Osteoblast (primary cell): ENCODE data around the gene CREB5. TPM values are rescaled to one million over a fixed set of nuclear protein-coding genes. Genes with fewer than 3 reads are reported as not detected.
A peak's percentile ranks its signal among the peaks of the same experiment; 100 is the strongest.

ENCODE experiments used
- DNase-seq: peaks from one replicate; pipeline ENCODE4 v3.0.0; 2011; ENCODE audit warnings: low spot score, mixed read lengths; ENCODE audit not compliant: insufficient read length; ENCODE audit errors: missing footprints
- H2AFZ ChIP-seq: 2 replicates; pipeline ENCODE4 v1.6.0; 2011; ENCODE audit warnings: mild to moderate bottlenecking, low read length
- H3K27ac ChIP-seq: 2 replicates; pipeline ENCODE4 v1.5.1; 2011; ENCODE audit warnings: mild to moderate bottlenecking, low read depth, low read length, moderate library complexity
- H3K27me3 ChIP-seq: 2 replicates; pipeline ENCODE4 v1.6.0; 2012; ENCODE audit warnings: mild to moderate bottlenecking, control low read depth, inconsistent platforms, low read length, moderate library complexity; ENCODE audit not compliant: insufficient read depth
- H3K36me3 ChIP-seq: 2 replicates; pipeline ENCODE4 v1.5.1; 2011; ENCODE audit warnings: mild to moderate bottlenecking, low read length, control low read depth, moderate library complexity; ENCODE audit not compliant: insufficient read depth
- H3K4me1 ChIP-seq: 2 replicates; pipeline ENCODE4 v1.5.1; 2011; ENCODE audit warnings: mild to moderate bottlenecking, low read length, control low read depth, moderate library complexity; ENCODE audit not compliant: insufficient read depth
- H3K4me2 ChIP-seq: 2 replicates; pipeline ENCODE4 v1.6.0; 2011; ENCODE audit warnings: mild to moderate bottlenecking, low read length; ENCODE audit not compliant: insufficient read depth
- H3K4me3 ChIP-seq: fragments of 200-600 bp; sonication (generic); 3 replicates; pipeline ENCODE4 v1.5.1; 2012; ENCODE audit warnings: mild to moderate bottlenecking, low read length, inconsistent platforms; ENCODE audit not compliant: insufficient read depth
- H3K79me2 ChIP-seq: 2 replicates; pipeline ENCODE4 v1.6.0; 2012; ENCODE audit warnings: mild to moderate bottlenecking, low read length, control low read depth, inconsistent platforms; ENCODE audit not compliant: insufficient read depth
- H3K9me3 ChIP-seq: 2 replicates; pipeline ENCODE4 v1.5.1; 2011; ENCODE audit warnings: low read depth, low read length, control low read depth
- H4K20me1 ChIP-seq: 2 replicates; pipeline ENCODE4 v1.6.0; 2012; ENCODE audit warnings: mild to moderate bottlenecking, low read length, control low read depth; ENCODE audit not compliant: insufficient read depth
- CTCF ChIP-seq: IDR thresholded peaks from 2 replicates; pipeline ENCODE4 v1.5.1; 2011; ENCODE audit warnings: mild to moderate bottlenecking, low read depth, low read length, moderate library complexity; ENCODE audit errors: extremely low read depth
- total RNA-seq: library from RNA; depleted of rRNA; stranded (reverse); fragments of >200 nt; gene quantifications from 2 replicates; pipeline ENCODE4 v1.2.3, GENCODE V29; 2012

Gene CREB5
- total RNA-seq, 1 donor = 5.1 TPM

- no peaks in the 10 kb centered on the region for H4K20me1 ChIP-seq
- H3K36me3 ChIP-seq = no peaks in the 10 kb centered on the region
- H3K79me2 ChIP-seq = no peaks in the 10 kb centered on the region
- no peaks in the 10 kb centered on the region for H3K27me3 ChIP-seq
- DNase-seq = no peak
- no peaks in the 10 kb centered on the region for H3K9me3 ChIP-seq
- no peak overlapping the region for H3K27ac ChIP-seq
- no peak overlapping the region for H3K4me2 ChIP-seq
- TF ChIP-seq CTCF = no peak
- no peak overlapping the region for H2AFZ ChIP-seq
- H3K4me1 ChIP-seq = peaks cover 5% of the 10 kb centered on the region
- no peak overlapping the region for H3K4me3 ChIP-seq
These were observed 255.8 kb downstream of the CREB5 start for GRCh38 chr7:28668085-28668484.

GRCh38 chr7:28669330-28669729, 257.0 kb downstream of the CREB5 start:
- Histone ChIP-seq H3K36me3 (no peaks in the 10 kb centered on the region), H3K4me1 (peaks cover 5% of the 10 kb centered on the region)
- TF ChIP-seq CTCF = no peak

GRCh38 chr7:28671526-28671925, 259.2 kb downstream of the CREB5 start:
- Histone ChIP-seq H3K36me3 (no peaks in the 10 kb centered on the region), H3K4me3 (no peak overlapping the region), H2AFZ (no peak overlapping the region), H3K4me1 (no peaks in the 10 kb centered on the region), H3K27me3 (no peaks in the 10 kb centered on the region), H3K79me2 (no peaks in the 10 kb centered on the region), H3K9me3 (no peaks in the 10 kb centered on the region), H4K20me1 (no peaks in the 10 kb centered on the region), H3K27ac (no peak overlapping the region), H3K4me2 (no peak overlapping the region)
- TF ChIP-seq CTCF = no peak
- DNase-seq = peak; percentile 8

More at GRCh38 chr7:28669330-28669729, 257.0 kb downstream of the CREB5 start:
- Histone ChIP-seq H3K9me3 (no peaks in the 10 kb centered on the region), H3K27me3 (no peaks in the 10 kb centered on the region), H2AFZ (no peak overlapping the region), H3K27ac (no peak overlapping the region), H3K4me2 (no peak overlapping the region), H3K79me2 (no peaks in the 10 kb centered on the region), H4K20me1 (no peaks in the 10 kb centered on the region), H3K4me3 (no peak overlapping the region)
- DNase-seq = no peak

- Histone ChIP-seq H3K4me2 (no peak overlapping the region), H3K79me2 (no peaks in the 10 kb centered on the region), H4K20me1 (no peaks in the 10 kb centered on the region), H3K27ac (no peak overlapping the region), H2AFZ (no peak overlapping the region), H3K27me3 (no peaks in the 10 kb centered on the region), H3K36me3 (no peaks in the 10 kb centered on the region), H3K9me3 (no peaks in the 10 kb centered on the region), H3K4me3 (no peak overlapping the region), H3K4me1 (no peaks in the 10 kb centered on the region)
- no peak for DNase-seq
- TF ChIP-seq CTCF = no peak
These were observed 260.1 kb downstream of the CREB5 start for GRCh38 chr7:28672397-28672797.
